Loucy (cell line): ENCODE results near the gene GRPEL1.

Source experiments
- H2AFZ ChIP-seq: fragments of 200-600 bp; sonication (generic); 2 replicates; pipeline ENCODE4 v1.6.0; 2016; ENCODE audit warnings: antibody characterized with exemption, mild to moderate bottlenecking, low read length, moderate library complexity
- H3F3A ChIP-seq: fragments of 200-600 bp; 2 replicates; pipeline ENCODE4 v1.6.0; 2016; ENCODE audit warnings: antibody characterized with exemption, low read depth, mild to moderate bottlenecking
- H3K27me3 ChIP-seq: fragments of 200-600 bp; sonication (generic); 2 replicates; pipeline ENCODE4 v1.6.1; 2014; ENCODE audit warnings: low read length, mild to moderate bottlenecking; ENCODE audit not compliant: insufficient read depth, poor library complexity, severe bottlenecking
- H3K36me3 ChIP-seq: fragments of 200-600 bp; sonication (generic); 2 replicates; pipeline ENCODE4 v1.6.1; 2016; ENCODE audit warnings: low read length; ENCODE audit not compliant: insufficient read depth
- H3K4me1 ChIP-seq: fragments of 200-600 bp; sonication (generic); 2 replicates; pipeline ENCODE4 v1.5.1; 2014; ENCODE audit warnings: low read length, mild to moderate bottlenecking; ENCODE audit not compliant: insufficient read depth, poor library complexity, severe bottlenecking
- H3K4me2 ChIP-seq: fragments of 200-600 bp; sonication (generic); 2 replicates; pipeline ENCODE4 v1.6.0; 2014; ENCODE audit warnings: antibody characterized with exemption, low read length, low read depth, mild to moderate bottlenecking; ENCODE audit not compliant: poor library complexity, severe bottlenecking
- H3K4me3 ChIP-seq: fragments of 200-600 bp; sonication (generic); 2 replicates; pipeline ENCODE4 v1.5.1; 2014; ENCODE audit warnings: low read length, mild to moderate bottlenecking, mixed read lengths; ENCODE audit not compliant: poor library complexity, severe bottlenecking
- H3K79me2 ChIP-seq: fragments of 200-600 bp; sonication (generic); 2 replicates; pipeline ENCODE4 v1.6.1; 2014; ENCODE audit warnings: low read length; ENCODE audit not compliant: insufficient read depth
- H3K9ac ChIP-seq: fragments of 200-600 bp; sonication (generic); 2 replicates; pipeline ENCODE4 v1.6.0; 2014; ENCODE audit warnings: mild to moderate bottlenecking, low read depth, low read length, moderate library complexity; ENCODE audit not compliant: poor library complexity, severe bottlenecking
- H3K9me2 ChIP-seq: fragments of 200-600 bp; sonication (generic); replicated peaks from 2 replicates; pipeline ENCODE4 v1.6.1; 2016; ENCODE audit warnings: low read depth, low read length, mixed read lengths
- H3K9me3 ChIP-seq: fragments of 200-600 bp; sonication (generic); 2 replicates; pipeline ENCODE4 v1.6.1; 2014; ENCODE audit warnings: mild to moderate bottlenecking, antibody characterized with exemption, low read length, low read depth; ENCODE audit not compliant: insufficient read depth
- H4K20me1 ChIP-seq: fragments of 200-600 bp; sonication (generic); 2 replicates; pipeline ENCODE4 v1.6.0; 2014; ENCODE audit warnings: antibody characterized with exemption, low read length, mild to moderate bottlenecking; ENCODE audit not compliant: insufficient read depth, poor library complexity, severe bottlenecking
- CTCF ChIP-seq: fragments of 200-600 bp; sonication (generic); conservative IDR thresholded peaks from 2 replicates; pipeline ENCODE4 v1.5.1; 2014; ENCODE audit warnings: mild to moderate bottlenecking, antibody characterized with exemption, low read length
- EZH2phosphoT487 ChIP-seq: fragments of 200-600 bp; IDR thresholded peaks from 2 replicates; pipeline ENCODE4 v1.6.1; 2018; ENCODE audit warnings: antibody characterized with exemption, mild to moderate bottlenecking, moderate library complexity, borderline replicate concordance

GRPEL1 gene

GRCh38 chr4:7009564-7009963 is 58.3 kb downstream of the GRPEL1 start:
- no peaks in the 10 kb centered on the region for H3K9me2 ChIP-seq
- peaks cover 66% of the 10 kb centered on the region for H3K36me3 ChIP-seq
- no peaks in the 10 kb centered on the region for H3K79me2 ChIP-seq
- no peaks in the 10 kb centered on the region for H3K4me1 ChIP-seq
- H3K9me3 ChIP-seq: no peaks in the 10 kb centered on the region
- H3K9ac ChIP-seq: no peak overlapping the region
- no peaks in the 10 kb centered on the region for H3F3A ChIP-seq
- H3K4me3 ChIP-seq: no peak overlapping the region
- no peaks in the 10 kb centered on the region for H4K20me1 ChIP-seq
- H3K4me2 ChIP-seq: no peak overlapping the region
- no peak overlapping the region for H2AFZ ChIP-seq
- H3K27me3 ChIP-seq: no peaks in the 10 kb centered on the region
- TF ChIP-seq EZH2phosphoT487 (no peak), CTCF (no peak)
